Ascending aorta (tissue), 2 donors: ENCODE data around the gene MED25. TPM values are rescaled to one million over a fixed set of nuclear protein-coding genes. Genes with fewer than 3 reads are reported as not detected.

Experiments
- DNase-seq, 2 donors: peaks; one replicate each; pipeline ENCODE4 v3.0.0-alpha.2; 2019; ENCODE audit warnings: low spot score in 2 of 2
- H3K27ac ChIP-seq, 2 donors: fragments of 200-600 bp; sonication (generic); one replicate each; pipeline ENCODE4 v1.5.1; 2016 to 2017; ENCODE audit warnings: mild to moderate bottlenecking in 1 of 2
- H3K27me3 ChIP-seq: fragments of 200-600 bp; sonication (generic); one replicate; pipeline ENCODE4 v1.5.1; 2017
- H3K36me3 ChIP-seq, 2 donors: fragments of 200-600 bp; sonication (generic); one replicate each; pipeline ENCODE4 v1.5.1; 2016
- H3K4me1 ChIP-seq, 2 donors: fragments of 200-600 bp; sonication (generic); one replicate each; pipeline ENCODE4 v1.5.1; 2016 to 2017; ENCODE audit warnings: mild to moderate bottlenecking in 1 of 2
- H3K4me3 ChIP-seq, 2 donors: fragments of 200-600 bp; sonication (generic); one replicate each; pipeline ENCODE4 v1.5.1; 2016 to 2017; ENCODE audit warnings: mild to moderate bottlenecking in 1 of 2
- H3K9me3 ChIP-seq, 2 donors: fragments of 200-600 bp; sonication (generic); one replicate each; pipeline ENCODE4 v1.5.1; 2016
- intact Hi-C: fragments of 100-400 bp; cut with DNase I; formaldehyde crosslinking; loops from one replicate; pipeline ENCODE4 v1.15.1; 2023
- total RNA-seq: library from RNA; depleted of rRNA; stranded (reverse); fragments of >200 nt; gene quantifications from one replicate; pipeline ENCODE4 v1.1.0, GENCODE V29; 2016
- TF ChIP-seq, protein P1 (sequence below), 3 experiments: fragments of 200-600 bp in 2 of 3; fragments of 450-650 bp in 1 of 3; sonication (generic) in 2 of 3; IDR thresholded peaks; one replicate each; pipeline ENCODE4 v1.5.1; 2016 to 2019; ENCODE audit warnings: antibody characterized with exemption in 3 of 3, mild to moderate bottlenecking in 1 of 3, moderate library complexity in 1 of 3

MED25 gene
- total RNA-seq, 1 donor from 2014 or later: 54.0 TPM

DNA sequence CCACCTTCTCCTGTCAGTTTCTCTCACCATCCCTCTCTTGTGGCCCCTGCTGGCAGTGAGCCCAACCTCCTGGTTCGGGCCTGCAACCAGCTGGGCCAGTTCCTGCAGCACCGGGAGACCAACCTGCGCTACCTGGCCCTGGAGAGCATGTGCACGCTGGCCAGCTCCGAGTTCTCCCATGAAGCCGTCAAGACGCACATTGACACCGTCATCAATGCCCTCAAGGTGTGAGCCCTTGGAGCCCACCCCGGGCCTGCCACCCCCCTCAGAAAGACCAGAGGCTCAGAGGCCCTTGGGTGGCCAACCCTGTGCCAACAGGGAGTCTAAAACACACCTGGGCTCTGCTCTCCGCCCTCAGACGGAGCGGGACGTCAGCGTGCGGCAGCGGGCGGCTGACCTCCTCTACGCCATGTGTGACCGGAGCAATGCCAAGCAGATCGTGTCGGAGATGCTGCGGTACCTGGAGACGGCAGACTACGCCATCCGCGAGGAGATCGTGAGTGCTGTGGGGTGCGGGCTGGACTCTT, 18.8 kb upstream of the MED25 start:
- H3K36me3 ChIP-seq: peaks cover 75 to 92% of the 10 kb centered on the region in 2 donors
- intact Hi-C loops: no loop called here
- peak in 1 of 2 donors; percentile 61 for DNase-seq
- H3K4me1 ChIP-seq: peaks cover 0 to 5% of the 10 kb centered on the region in 2 donors
- no peaks in the 10 kb centered on the region for H3K27me3 ChIP-seq
- no peak overlapping the region for H3K4me3 ChIP-seq
- no peaks in the 10 kb centered on the region for H3K9me3 ChIP-seq
- TF ChIP-seq, protein P1, sequence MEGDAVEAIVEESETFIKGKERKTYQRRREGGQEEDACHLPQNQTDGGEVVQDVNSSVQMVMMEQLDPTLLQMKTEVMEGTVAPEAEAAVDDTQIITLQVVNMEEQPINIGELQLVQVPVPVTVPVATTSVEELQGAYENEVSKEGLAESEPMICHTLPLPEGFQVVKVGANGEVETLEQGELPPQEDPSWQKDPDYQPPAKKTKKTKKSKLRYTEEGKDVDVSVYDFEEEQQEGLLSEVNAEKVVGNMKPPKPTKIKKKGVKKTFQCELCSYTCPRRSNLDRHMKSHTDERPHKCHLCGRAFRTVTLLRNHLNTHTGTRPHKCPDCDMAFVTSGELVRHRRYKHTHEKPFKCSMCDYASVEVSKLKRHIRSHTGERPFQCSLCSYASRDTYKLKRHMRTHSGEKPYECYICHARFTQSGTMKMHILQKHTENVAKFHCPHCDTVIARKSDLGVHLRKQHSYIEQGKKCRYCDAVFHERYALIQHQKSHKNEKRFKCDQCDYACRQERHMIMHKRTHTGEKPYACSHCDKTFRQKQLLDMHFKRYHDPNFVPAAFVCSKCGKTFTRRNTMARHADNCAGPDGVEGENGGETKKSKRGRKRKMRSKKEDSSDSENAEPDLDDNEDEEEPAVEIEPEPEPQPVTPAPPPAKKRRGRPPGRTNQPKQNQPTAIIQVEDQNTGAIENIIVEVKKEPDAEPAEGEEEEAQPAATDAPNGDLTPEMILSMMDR (IDR thresholded peaks at IDR 0.05): no peak
- H3K27ac ChIP-seq: no peak overlapping the region

DNA sequence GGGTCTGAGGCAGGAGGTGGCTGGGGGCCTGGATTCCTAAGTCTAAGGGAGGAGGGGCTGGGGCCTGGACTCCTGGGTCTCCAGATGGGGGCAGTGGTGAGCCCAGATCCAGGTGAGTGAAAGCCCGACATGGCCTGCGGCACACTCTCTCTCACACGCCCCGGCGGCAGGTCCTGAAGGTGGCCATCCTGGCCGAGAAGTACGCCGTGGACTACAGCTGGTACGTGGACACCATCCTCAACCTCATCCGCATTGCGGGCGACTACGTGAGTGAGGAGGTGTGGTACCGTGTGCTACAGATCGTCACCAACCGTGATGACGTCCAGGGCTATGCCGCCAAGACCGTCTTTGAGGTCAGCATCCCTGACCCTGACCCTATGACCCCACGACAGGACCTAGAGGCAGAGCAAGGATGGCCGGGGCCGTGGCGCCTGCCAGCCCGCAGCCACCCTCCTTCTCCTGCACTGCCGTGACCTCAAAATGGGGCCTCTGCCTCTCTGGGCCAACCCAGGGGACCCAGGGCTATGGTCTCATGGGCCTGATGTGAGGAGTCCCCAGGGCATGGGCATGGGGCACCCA, 18.2 kb upstream of the MED25 start:
- peaks cover 0 to 5% of the 10 kb centered on the region in 2 donors for H3K4me1 ChIP-seq
- TF ChIP-seq, protein P1 (IDR thresholded peaks at IDR 0.05): no peak
- DNase-seq: peak in 1 of 2 donors; percentile 59
- no peak overlapping the region for H3K27ac ChIP-seq
- no peaks in the 10 kb centered on the region for H3K27me3 ChIP-seq
- H3K4me3 ChIP-seq: no peak overlapping the region
- intact Hi-C loops: no loop called here
- peaks cover 75 to 92% of the 10 kb centered on the region in 2 donors for H3K36me3 ChIP-seq
- H3K9me3 ChIP-seq: no peaks in the 10 kb centered on the region

GRCh38 chr19:49800771-49801170, 17.3 kb upstream of the MED25 start:
- H3K4me3 ChIP-seq: no peak overlapping the region
- H3K4me1 ChIP-seq: peaks cover 0 to 5% of the 10 kb centered on the region in 2 donors
- no peak overlapping the region for H3K27ac ChIP-seq
- TF ChIP-seq, protein P1 (IDR thresholded peaks at IDR 0.05): no peak
- no peaks in the 10 kb centered on the region for H3K27me3 ChIP-seq
- intact Hi-C loops: no loop called here
- no peaks in the 10 kb centered on the region for H3K9me3 ChIP-seq
- H3K36me3 ChIP-seq: peaks cover 75 to 90% of the 10 kb centered on the region in 2 donors
- no peak for DNase-seq

GRCh38 chr19:49801401-49801888, 16.6 kb upstream of the MED25 start:
- Histone ChIP-seq H3K27ac (peak overlapping the region in 1 of 2 donors; percentile 28), H3K27me3 (no peaks in the 10 kb centered on the region), H3K9me3 (no peaks in the 10 kb centered on the region), H3K4me1 (peaks cover 0 to 5% of the 10 kb centered on the region in 2 donors), H3K36me3 (peaks cover 72 to 87% of the 10 kb centered on the region in 2 donors), H3K4me3 (peak overlapping the region; percentile 20 to 53)
- DNase-seq: no peak
- intact Hi-C loops: no loop called here
- TF ChIP-seq, protein P1 (IDR thresholded peaks at IDR 0.05): no peak

DNA sequence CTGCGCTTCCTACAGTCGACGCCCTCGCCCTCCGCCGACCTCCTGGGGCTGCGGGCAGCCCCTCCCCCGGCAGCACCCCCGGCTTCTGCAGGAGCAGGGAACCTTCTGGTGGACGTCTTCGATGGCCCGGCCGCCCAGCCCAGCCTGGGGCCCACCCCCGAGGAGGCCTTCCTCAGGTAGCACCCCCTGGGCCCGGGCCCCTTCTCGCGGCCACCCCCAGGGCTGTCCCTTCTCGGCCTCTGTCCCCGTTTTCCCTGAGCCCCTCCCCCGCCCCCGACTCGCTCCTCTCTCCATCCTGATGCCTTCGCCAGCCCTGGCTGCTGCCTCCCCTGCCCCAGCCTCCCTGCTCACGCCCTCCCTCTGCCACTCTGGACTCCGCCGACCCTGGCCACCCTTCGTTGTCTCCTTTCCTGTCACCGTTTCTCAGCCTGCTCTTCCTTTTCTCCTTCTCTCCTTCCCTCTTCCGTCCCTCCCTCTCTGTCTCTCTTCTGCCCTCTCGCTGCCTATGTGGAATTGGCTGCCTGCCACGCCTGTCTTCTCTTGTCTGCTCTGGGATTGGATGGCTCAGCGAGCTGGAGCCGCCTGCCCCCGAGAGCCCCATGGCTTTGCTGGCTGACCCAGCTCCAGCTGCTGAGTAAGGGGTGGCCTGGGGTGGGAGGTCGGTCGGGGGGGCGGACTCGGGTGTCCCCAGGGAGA, 16.0 kb upstream of the MED25 start:
- H3K4me3 ChIP-seq: peak overlapping the region; percentile 20 to 53
- no peaks in the 10 kb centered on the region for H3K9me3 ChIP-seq
- TF ChIP-seq, protein P1 (IDR thresholded peaks at IDR 0.05): peak in 1 of 3 experiments; percentile 43
- H3K36me3 ChIP-seq: peaks cover 66 to 83% of the 10 kb centered on the region in 2 donors
- no peaks in the 10 kb centered on the region for H3K27me3 ChIP-seq
- peaks cover 0 to 5% of the 10 kb centered on the region in 2 donors for H3K4me1 ChIP-seq
- DNase-seq: peak; percentile 32 to 91
- intact Hi-C loops: no loop called here
- H3K27ac ChIP-seq: peak overlapping the region; percentile 28 to 36
